ENCODE results near the gene HLA-DOA. TPM values are rescaled to one million over a fixed set of nuclear protein-coding genes. Genes with fewer than 3 reads are reported as not detected.
A peak's percentile ranks its signal among the peaks of the same experiment; 100 is the strongest.

Gene HLA-DOA
- total RNA-seq, 3 donors from 2014 or later, result 2.1 to 5.7 (median 3.3) TPM

GRCh38 chr6:32969685-32970412 lies 39.5 kb downstream of the HLA-DOA start:
- H3K36me3 ChIP-seq, result no peaks in the 10 kb centered on the region
- peak; percentile 59 to 89 (median 84) for TF ChIP-seq CTCF (IDR thresholded peaks at IDR 0.05)
- TF ChIP-seq POLR2A (IDR thresholded peaks at IDR 0.05), result peak; percentile 28
- peak; percentile 19 to 67 (median 44) for TF ChIP-seq POLR2AphosphoS5 (IDR thresholded peaks at IDR 0.05)
- peak; percentile 67 to 75 for DNase-seq (ENCODE audit: low spot score in 2 of 2)
- H3K4me1 ChIP-seq, result peaks cover 5 to 7% of the 10 kb centered on the region in 2 donors
- H3K4me3 ChIP-seq, result peak overlapping the region; percentile 84 to 91 (median 85)
- no peaks in the 10 kb centered on the region for H3K27me3 ChIP-seq
- H3K9me3 ChIP-seq, result no peaks in the 10 kb centered on the region
- peak overlapping the region; percentile 96 to 100 for H3K27ac ChIP-seq
- intact Hi-C loops (cut with DNase I; ENCODE audit: low total_unique reads), result no loop called here

- Histone ChIP-seq H3K27me3 (no peaks in the 10 kb centered on the region), H3K9me3 (no peaks in the 10 kb centered on the region), H3K4me3 (peak overlapping the region; percentile 84 to 91 (median 85)), H3K36me3 (no peaks in the 10 kb centered on the region), H3K4me1 (no peaks in the 10 kb centered on the region), H3K27ac (peak overlapping the region; percentile 96 to 100)
- DNase-seq (ENCODE audit: low spot score in 2 of 2), result peak; percentile 71 to 73
- intact Hi-C loops (cut with DNase I; ENCODE audit: low total_unique reads), result no loop called here
- TF ChIP-seq CTCF (IDR thresholded peaks at IDR 0.05) (peak in 1 of 3 donors; percentile 20), POLR2A (IDR thresholded peaks at IDR 0.05) (no peak), POLR2AphosphoS5 (IDR thresholded peaks at IDR 0.05) (peak; percentile 9 to 61 (median 47))
Measured at GRCh38 chr6:32968867-32969684, 40.3 kb downstream of the HLA-DOA start.

- intact Hi-C loops (cut with DNase I; ENCODE audit: low total_unique reads), result no loop called here
- TF ChIP-seq CTCF (IDR thresholded peaks at IDR 0.05), result no peak
- peak; percentile 86 to 93 (median 88) for TF ChIP-seq POLR2AphosphoS5 (IDR thresholded peaks at IDR 0.05)
- TF ChIP-seq POLR2A (IDR thresholded peaks at IDR 0.05), result peak; percentile 92
Measured at GRCh38 chr6:32968093-32968866, 41.1 kb downstream of the HLA-DOA start, which contains the start of gene BRD2. TSS of gene BRD2 (plus strand) at chr6:32968594. CDS start at chr6:32972899, 4,305 bp downstream.

GRCh38 chr6:32967151-32968091 lies 42.0 kb downstream of the HLA-DOA start:
- peak overlapping the region; percentile 84 to 91 (median 85) for H3K4me3 ChIP-seq
- intact Hi-C loops (cut with DNase I; ENCODE audit: low total_unique reads), result no loop called here
- no peaks in the 10 kb centered on the region for H3K4me1 ChIP-seq
- H3K36me3 ChIP-seq, result no peaks in the 10 kb centered on the region
- no peak for TF ChIP-seq POLR2A (IDR thresholded peaks at IDR 0.05)
- no peak for TF ChIP-seq POLR2AphosphoS5 (IDR thresholded peaks at IDR 0.05)
- peak in 2 of 3 donors; percentile 6 to 44 for TF ChIP-seq CTCF (IDR thresholded peaks at IDR 0.05)
- H3K27ac ChIP-seq, result peak overlapping the region; percentile 96 to 100
- no peaks in the 10 kb centered on the region for H3K27me3 ChIP-seq
- no peak for DNase-seq (ENCODE audit: low spot score in 2 of 2)
- no peaks in the 10 kb centered on the region for H3K9me3 ChIP-seq

More at GRCh38 chr6:32968093-32968866, 41.1 kb downstream of the HLA-DOA start, which contains the start of gene BRD2:
- no peaks in the 10 kb centered on the region for H3K27me3 ChIP-seq
- peak within 1 kb of the TSS; percentile 84 to 91 (median 85) for H3K4me3 ChIP-seq
- H3K36me3 ChIP-seq, result no peaks in the 10 kb centered on the region
- H3K27ac ChIP-seq, result peak within 1 kb of the TSS; percentile 96 to 100
- H3K4me1 ChIP-seq, result no peaks in the 10 kb centered on the region
- H3K9me3 ChIP-seq, result no peaks in the 10 kb centered on the region
- DNase-seq (ENCODE audit: low spot score in 2 of 2), result peak; percentile 95 to 97
